Heart right ventricle (tissue), 16 donors: Measurements from ENCODE around the gene CCDC192. TPM values are rescaled to one million over a fixed set of nuclear protein-coding genes. Genes with fewer than 3 reads are reported as not detected.
A peak's percentile ranks its signal among the peaks of the same experiment; 100 is the strongest.

Experiments
- ATAC-seq, 8 donors: fragments of 200-7000 bp; cut with Tn5 transposase; one replicate each; pipeline ENCODE4 v1.9.1; 2020; ENCODE audit warnings: mild to moderate bottlenecking in 8 of 8, moderate library complexity in 8 of 8, moderate number of reproducible peaks in 1 of 8
- DNase-seq, 2 donors: peaks; one replicate each; pipeline ENCODE4 v3.0.0-alpha.2; 2020
- H3K27ac ChIP-seq, 10 donors: fragments of 200-600 bp; sonication (generic) in 2 of 10; one replicate each; pipeline versions ENCODE4 v1.5.0 to v1.8.0; 2020 to 2022; ENCODE audit warnings: mild to moderate bottlenecking in 3 of 10
- H3K27me3 ChIP-seq, 7 donors: fragments of 200-600 bp; one replicate each; pipeline ENCODE4 v1.8.0; 2021 to 2022; ENCODE audit warnings: mild to moderate bottlenecking in 2 of 7
- H3K36me3 ChIP-seq, 9 donors: fragments of 200-600 bp; sonication (generic) in 1 of 9; one replicate each; pipeline versions ENCODE4 v1.5.0 to v1.8.0; 2020 to 2022; ENCODE audit warnings: mild to moderate bottlenecking in 2 of 9
- H3K4me1 ChIP-seq, 9 donors: fragments of 200-600 bp; sonication (generic) in 1 of 9; one replicate each; pipeline versions ENCODE4 v1.5.0 to v1.8.0; 2020 to 2022; ENCODE audit warnings: mild to moderate bottlenecking in 4 of 9
- H3K4me3 ChIP-seq, 10 donors: fragments of 200-600 bp; sonication (generic) in 2 of 10; one replicate each; pipeline versions ENCODE4 v1.5.0 to v1.8.0; 2020 to 2022; ENCODE audit warnings: mild to moderate bottlenecking in 7 of 10, moderate library complexity in 2 of 10
- H3K9me3 ChIP-seq, 11 donors: fragments of 200-600 bp in 10 of 11; sonication (generic) in 2 of 11; one replicate each; pipeline versions ENCODE4 v1.5.0 to v1.8.0; 2013 to 2022; ENCODE audit warnings: mild to moderate bottlenecking in 2 of 11, control low read depth in 1 of 11, moderate library complexity in 1 of 11
- CTCF ChIP-seq, 9 donors: fragments of 200-600 bp; sonication (generic) in 2 of 9; IDR thresholded peaks; one replicate each; pipeline versions ENCODE4 v1.5.0 to v1.8.0; 2021 to 2022; ENCODE audit warnings: antibody characterized with exemption in 9 of 9, mild to moderate bottlenecking in 5 of 9, moderate library complexity in 1 of 9
- WGBS, 2 donors: extraction: QIAGEN DNeasy Blood & Tissue Kit; methylation state at CpG; one replicate each; pipeline ENCODE4 v1.1.7; 2013; ENCODE audit warnings: inconsistent platforms in 1 of 2; 5-methylcytosine and 5-hydroxymethylcytosine counted together
- intact Hi-C, 10 donors: fragments of 100-400 bp; cut with DNase I; formaldehyde crosslinking; loops; one replicate each; pipeline versions ENCODE4 v1.11.1 to v1.14.2; 2022
- polyA plus RNA-seq, 2 donors: library from polyadenylated mRNA; stranded (reverse); fragments of 200-250 nt; gene quantifications; one replicate each; pipeline ENCODE4 v1.2.3, GENCODE V29; 2013
- total RNA-seq, 10 donors: library from RNA; stranded (reverse); fragmentation: NEBNext Ultra II Directional in 3 of 10; extraction: Animal tissue kit (Norgen Biotek cat#: 25700) in 3 of 10; gene quantifications; one replicate each; pipeline versions ENCODE4 v1.2.1 to v1.2.4, GENCODE V29; 2021 to 2023
- donor health status: Arrhythmogenic right ventricular cardiomyopathy.
- donor health status: ischemic (EF 13 %, LVEDD 7.1; RV severe dilation, severe dysfunction).
- donor health status: healthy with polysubstance abuse.
- donor health status: DM: no; HTN: yes; CAD: no.
- donor health status: DM: no; HTN: no; CAD: no.
- donor health status: ischemic (EF 25% LVEDD 6.9; RV normal size, moderate dysfunction).
- donor health status: ischemic (EF 25% LVEDD 5.7; RV mildly dilated, moderate dysfunction).
- donor health status: healthy.
- donor health status: DM: yes; HTN: yes; CAD: no.
- donor health status: Ischemic cardiomyopathy.
- donor health status: ischemic (EF 35%, LVEDD 5.7; RV mildly dilated, moderate dysfunction).
- donor health status: nonischemic (EF 11% LVEDD 7.7; RV severe dilation, severe dysfunction).
- donor health status: DM: yes; HTN: yes; CAD: no.
- donor health status: PGD.
- donor health status: ischemic (EF 29% LVEDD 5.4; RV normal size, mild dysfunction).
- donor health status: nonischemic (EF 23%, LVEDD 6.1; RV moderate dilation, normal function).

The CCDC192 gene
- total and polyA plus RNA-seq, 12 donors, result 0.13 to 0.76 (median 0.33) TPM; not detected in 8

DNA sequence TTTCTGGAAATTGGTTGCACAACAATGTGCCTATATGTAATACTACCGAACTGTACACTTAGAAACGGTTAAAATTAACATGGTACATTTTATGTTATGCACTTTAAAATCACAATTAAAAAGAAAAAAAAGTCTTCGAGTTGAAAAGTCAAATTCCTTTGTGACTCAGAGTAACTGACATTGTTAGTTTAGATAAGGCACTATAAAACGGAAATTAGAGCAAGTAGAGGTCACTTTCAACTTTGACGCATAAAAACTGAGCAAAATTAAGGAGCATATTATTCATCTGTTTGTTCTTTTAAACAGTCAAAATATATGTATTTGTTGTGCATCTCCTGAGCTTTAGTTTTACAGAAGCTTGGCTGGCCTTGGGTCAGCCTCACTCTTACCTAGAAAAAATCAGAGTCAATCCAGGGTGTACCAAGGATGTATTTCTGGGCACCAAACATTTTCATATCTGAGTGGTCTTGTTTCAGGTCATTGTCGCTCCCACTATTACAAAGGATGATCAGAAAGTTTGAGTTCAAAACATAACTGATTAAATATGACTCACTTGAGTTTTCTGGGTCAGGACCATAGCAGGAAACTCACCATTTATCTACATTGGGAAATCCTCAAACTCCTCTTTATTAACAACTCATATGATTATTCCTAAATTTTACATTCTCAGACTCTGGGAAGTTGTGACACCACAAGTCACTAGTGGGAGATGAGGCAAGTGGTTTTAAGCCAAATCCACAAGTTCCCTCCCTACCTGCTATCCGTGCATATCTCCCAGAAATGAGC, 160.6 kb downstream of the CCDC192 start:
- intact Hi-C loops, result no loop called here
- Histone ChIP-seq H3K4me1 (peaks cover 0 to 11% (median 0%) of the 10 kb centered on the region in 9 donors), H3K9me3 (no peaks in the 10 kb centered on the region), H3K27ac (no peak overlapping the region), H3K4me3 (no peak overlapping the region), H3K36me3 (no peaks in the 10 kb centered on the region), H3K27me3 (no peaks in the 10 kb centered on the region)
- TF ChIP-seq CTCF (IDR thresholded peaks at IDR 0.05), result no peak
- DNase-seq (no peak), ATAC-seq (peak in 1 of 8 donors; percentile 21)
- WGBS, 2 donors, result 63 to 73% methylated on average over 7 of the region's 7 CpGs

DNA sequence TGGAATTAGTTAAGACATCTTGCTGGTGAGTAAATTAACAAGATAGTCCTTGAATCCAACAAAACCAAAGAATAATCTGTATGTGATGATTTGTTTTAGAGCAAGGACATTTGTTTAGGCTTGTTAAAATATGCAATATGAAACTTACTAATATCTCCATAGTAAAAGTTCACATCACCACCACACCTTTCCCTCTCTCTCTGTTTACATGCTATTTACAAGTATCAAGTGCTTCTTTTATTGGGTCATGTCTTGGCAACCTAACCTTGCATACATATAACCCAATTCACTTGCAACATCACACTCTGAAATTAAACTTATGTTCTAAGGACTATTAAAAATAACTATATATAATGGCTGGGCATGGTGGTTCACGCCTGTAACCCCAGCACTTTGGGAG, 161.3 kb downstream of the CCDC192 start:
- 96 to 98% methylated on average over 1 of the region's 1 CpG for WGBS, 2 donors
- intact Hi-C loops, result no loop called here
- Histone ChIP-seq H3K36me3 (no peaks in the 10 kb centered on the region), H3K27me3 (no peaks in the 10 kb centered on the region), H3K9me3 (no peaks in the 10 kb centered on the region), H3K4me3 (no peak overlapping the region), H3K27ac (no peak overlapping the region), H3K4me1 (peaks cover 0 to 11% (median 0%) of the 10 kb centered on the region in 9 donors)
- no peak for DNase-seq
- no peak for TF ChIP-seq CTCF (IDR thresholded peaks at IDR 0.05)
- no peak for ATAC-seq

- no peak overlapping the region for H3K27ac ChIP-seq
- WGBS, 2 donors, result 83 to 89% methylated on average over 1 of the region's 1 CpG
- DNase-seq (no peak), ATAC-seq (no peak)
- H3K9me3 ChIP-seq, result no peaks in the 10 kb centered on the region
- peaks cover 0 to 11% (median 0%) of the 10 kb centered on the region in 9 donors for H3K4me1 ChIP-seq
- no peak for TF ChIP-seq CTCF (IDR thresholded peaks at IDR 0.05)
- H3K27me3 ChIP-seq, result no peaks in the 10 kb centered on the region
- intact Hi-C loops, result no loop called here
- no peaks in the 10 kb centered on the region for H3K36me3 ChIP-seq
- H3K4me3 ChIP-seq, result no peak overlapping the region
Observed at GRCh38 chr5:127865273-127865672, 162.1 kb downstream of the CCDC192 start.

GRCh38 chr5:127867022-127867783, 164.0 kb downstream of the CCDC192 start:
- no peak for DNase-seq
- H3K4me3 ChIP-seq, result no peak overlapping the region
- peaks cover 0 to 26% (median 17%) of the 10 kb centered on the region in 9 donors for H3K4me1 ChIP-seq
- no peaks in the 10 kb centered on the region for H3K9me3 ChIP-seq
- H3K36me3 ChIP-seq, result no peaks in the 10 kb centered on the region
- WGBS, 2 donors, result 75 to 86% methylated on average over 6 of the region's 6 CpGs
- no peak for ATAC-seq
- intact Hi-C loops, result no loop called here
- no peak for TF ChIP-seq CTCF (IDR thresholded peaks at IDR 0.05)
- H3K27ac ChIP-seq, result no peak overlapping the region
- H3K27me3 ChIP-seq, result no peaks in the 10 kb centered on the region
